HT-29 (cell line): ENCODE results near the gene FAM124A. TPM values are rescaled to one million over a fixed set of nuclear protein-coding genes. Genes with fewer than 3 reads are reported as not detected.

ENCODE experiments used
- DNase-seq: peaks from one replicate; pipeline ENCODE4 v3.0.0-alpha.2; 2015; ENCODE audit warnings: low spot score
- total RNA-seq: library from RNA; depleted of rRNA; stranded (reverse); fragments of >200 nt; shearing (Covaris generic); gene quantifications from 2 replicates; pipeline ENCODE4 v1.2.3, GENCODE V29; 2014

The FAM124A gene
- total RNA-seq, 1 experiment from 2014 or later, result not detected

DNA sequence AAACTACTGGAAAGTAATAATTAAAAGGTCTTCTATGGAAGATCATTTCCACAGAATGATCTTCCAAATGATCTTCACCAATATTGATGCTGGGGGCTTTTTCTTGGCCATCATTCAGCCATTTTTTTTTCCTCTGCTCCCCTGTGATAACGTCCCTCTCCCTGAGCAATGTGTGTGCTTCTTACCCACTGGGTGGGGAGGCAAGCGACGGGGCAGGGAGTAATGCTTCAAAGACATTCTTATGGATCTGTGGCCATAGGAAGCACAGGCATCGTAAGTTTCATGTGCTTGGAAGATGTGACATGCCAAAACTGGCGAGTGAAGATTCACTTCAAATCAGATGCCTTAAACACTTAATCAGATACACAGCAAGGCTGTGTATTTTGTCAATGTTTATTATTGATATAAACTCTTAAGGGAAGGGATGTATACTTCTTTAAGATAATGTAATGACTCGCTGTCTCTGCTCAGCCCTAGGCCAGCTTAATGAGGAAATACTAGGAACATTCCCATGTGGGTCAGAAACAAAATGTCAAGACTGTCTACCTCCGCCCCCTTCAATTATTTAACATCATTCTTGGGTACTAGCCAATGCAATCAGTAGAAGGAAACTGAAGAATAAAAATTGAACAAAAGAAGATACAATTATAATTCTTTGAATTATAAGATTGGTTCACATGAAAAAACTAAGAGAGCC, 83.2 kb downstream of the FAM124A start:
- no peak for DNase-seq

DNA sequence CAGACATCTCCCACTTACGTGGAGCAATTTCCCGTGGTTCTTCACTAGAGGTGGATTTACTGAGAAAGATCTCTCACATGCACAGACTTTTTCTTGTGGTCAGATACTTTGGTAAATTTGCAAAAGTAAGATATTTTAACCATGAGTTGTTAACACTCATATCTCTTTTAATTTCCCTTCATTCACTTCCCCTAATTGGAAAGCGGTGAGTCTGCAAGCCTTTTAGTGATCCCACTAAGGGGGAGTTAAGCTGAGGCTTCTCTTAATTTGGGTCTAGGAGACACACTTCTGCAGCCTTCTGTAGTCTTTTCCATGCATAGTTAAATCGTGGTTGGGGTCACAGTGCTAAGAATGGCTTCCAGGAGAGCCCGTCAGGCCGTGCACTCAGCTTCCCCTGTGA, 86.6 kb downstream of the FAM124A start:
- no peak for DNase-seq

DNA sequence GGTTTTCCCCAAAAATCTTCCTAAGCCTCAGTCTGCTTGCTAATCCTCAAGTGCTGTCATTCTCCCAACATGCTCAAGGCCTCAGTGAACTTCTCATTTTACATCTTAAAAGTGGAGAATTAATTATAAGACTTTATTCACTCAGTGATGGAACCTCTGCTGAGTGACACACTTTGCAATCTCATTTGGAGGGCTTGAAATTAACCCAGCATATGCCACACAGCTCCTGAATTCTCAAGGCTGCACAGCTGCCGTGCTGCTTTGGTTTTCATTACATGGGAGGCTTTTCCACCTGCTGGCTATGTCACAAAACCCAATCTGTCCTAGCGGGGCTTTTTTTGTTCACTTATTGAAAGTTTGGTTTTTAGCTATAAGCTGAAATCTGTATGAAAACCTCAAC, 89.0 kb downstream of the FAM124A start:
- no peak for DNase-seq

DNA sequence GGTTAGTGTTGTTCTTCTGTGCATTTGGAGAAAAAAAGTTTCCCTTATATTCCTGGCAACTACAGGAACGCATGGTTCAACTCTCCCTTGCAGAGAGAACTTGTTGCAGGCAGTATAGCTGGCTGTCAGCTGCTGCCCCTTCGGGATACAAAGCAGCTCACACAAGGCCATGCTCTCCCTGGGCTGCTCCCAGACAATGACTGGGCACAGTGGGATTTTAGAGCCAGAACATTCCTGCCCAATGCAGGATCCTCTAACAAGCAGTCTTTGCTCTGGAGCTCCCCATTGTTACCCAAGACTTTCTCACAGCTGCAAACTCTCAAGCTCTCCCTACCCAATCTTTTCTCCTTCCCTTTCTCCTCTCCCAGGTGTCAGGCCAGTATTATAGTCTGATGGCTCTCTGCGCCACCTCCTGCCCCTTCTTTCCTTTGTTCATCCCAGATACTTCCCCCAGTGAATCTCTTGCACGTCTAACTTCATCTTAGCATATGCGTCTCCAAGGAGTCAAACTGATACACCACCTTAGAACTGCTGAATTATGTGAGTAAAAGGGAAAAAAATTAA, 89.8 kb downstream of the FAM124A start:
- DNase-seq, result no peak

DNA sequence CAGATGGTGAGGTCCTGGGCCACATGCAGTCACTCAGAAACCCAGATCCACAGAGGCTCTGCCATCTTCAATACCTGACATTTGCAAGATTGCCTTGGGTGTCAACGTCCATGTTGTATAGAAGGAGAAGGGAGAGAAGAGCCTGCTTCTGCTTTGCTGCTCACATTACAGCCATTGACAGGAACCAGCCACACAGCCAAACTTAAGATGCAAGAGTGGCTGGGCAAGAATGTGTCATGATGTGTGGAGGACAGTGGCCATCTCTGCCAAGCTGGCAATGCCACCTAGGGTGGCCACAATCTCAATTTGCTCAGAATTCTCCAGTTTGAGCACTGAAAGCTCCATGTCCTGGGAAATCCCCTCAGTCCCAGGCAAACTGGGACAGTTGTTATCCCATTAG, 91.4 kb downstream of the FAM124A start:
- DNase-seq, result no peak

DNA sequence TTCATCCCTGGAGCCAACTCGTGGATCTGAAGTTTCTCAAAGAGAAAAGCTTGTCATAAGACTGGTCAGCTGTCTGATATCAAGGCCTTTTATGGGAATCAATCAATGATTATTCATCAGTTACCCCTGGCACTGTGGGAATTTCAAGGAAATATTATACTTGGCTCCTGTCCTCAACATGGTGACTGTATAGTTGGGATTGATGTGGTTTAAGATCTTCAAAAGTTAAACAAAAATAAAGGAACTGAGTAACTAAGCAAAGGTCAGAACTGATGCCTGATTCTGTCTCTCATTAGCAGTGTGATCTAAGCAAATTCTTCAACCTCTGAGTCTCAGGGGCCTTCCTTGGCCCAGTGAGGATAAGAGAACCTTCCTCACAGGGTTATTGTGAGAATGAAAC, 95.1 kb downstream of the FAM124A start:
- no peak for DNase-seq

DNA sequence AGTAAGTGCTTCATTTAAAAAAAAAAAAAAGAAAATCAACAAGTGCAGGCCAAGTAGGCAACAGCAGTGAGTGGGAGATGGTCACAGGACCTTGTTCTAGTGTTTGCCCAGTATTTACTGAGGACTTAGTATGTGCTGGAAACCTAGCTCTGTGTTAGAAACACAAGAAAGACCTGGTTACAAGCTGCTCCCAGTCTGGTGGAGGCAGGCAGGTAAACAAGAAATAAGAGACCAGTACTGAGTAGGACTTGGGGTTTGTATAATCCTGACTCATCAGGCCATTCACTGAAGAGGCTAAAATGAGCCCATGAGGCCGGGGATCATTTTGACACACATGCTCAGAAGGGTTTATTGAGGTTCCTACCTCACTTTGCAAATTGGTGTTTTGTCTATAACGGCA, 95.8 kb downstream of the FAM124A start:
- no peak for DNase-seq

DNA sequence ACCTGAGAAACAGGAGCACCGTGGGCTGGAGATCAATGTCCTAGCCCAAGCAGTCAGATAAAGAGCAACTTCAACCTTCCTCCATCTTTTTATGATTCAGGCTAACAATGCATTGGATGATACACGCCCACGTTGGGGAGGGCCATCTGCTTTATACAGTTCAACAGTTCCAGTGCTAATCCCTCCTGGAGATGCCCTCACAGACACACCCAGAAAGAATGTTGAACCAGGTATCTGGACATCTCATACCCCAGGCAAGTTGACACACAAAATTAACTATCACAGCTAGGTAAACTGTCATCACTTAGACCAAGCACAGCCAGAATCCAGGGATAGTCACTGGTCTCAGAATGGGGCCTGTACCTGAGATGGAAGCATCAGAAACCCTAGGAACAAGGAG, 96.7 kb downstream of the FAM124A start:
- DNase-seq, result no peak

DNA sequence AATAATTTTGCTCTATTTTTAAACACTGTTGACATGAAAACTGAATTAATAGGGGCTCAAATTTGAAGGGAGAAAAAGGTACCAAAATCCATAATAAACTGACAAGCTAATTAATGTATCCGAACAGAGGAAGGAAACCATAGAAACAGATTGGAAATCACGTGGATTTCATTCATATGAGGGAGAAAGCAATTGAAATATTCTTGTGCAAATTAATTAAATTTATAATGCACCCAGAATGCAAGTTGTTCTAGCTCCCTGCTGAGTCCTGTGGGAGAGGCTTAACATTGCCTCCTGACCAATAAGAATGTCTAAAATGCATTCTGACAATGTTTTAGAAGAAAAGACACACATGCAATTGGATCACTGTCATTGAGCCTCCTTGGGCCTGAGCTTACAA, 99.6 kb downstream of the FAM124A start:
- no peak for DNase-seq

DNA sequence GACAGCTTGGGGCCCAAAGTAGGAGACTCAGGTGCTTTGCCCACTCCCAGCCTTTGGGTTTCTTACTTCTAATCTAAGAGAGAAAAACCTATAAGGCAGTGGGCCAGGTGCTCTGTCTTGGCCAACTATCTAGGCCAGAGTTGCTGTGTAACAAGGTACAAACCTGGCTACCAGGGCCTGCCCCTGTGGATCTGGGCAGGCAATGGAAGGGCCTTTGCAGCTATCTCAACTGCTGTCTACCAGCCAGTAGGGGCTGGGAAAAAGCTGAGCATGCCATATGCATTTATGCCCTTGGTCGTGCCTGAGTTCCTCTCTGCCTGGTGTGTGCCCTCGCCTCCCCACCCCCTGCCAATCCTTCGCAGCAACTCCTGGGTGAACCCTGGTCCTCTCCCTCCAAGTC, 100.6 kb downstream of the FAM124A start:
- DNase-seq, result no peak

DNA sequence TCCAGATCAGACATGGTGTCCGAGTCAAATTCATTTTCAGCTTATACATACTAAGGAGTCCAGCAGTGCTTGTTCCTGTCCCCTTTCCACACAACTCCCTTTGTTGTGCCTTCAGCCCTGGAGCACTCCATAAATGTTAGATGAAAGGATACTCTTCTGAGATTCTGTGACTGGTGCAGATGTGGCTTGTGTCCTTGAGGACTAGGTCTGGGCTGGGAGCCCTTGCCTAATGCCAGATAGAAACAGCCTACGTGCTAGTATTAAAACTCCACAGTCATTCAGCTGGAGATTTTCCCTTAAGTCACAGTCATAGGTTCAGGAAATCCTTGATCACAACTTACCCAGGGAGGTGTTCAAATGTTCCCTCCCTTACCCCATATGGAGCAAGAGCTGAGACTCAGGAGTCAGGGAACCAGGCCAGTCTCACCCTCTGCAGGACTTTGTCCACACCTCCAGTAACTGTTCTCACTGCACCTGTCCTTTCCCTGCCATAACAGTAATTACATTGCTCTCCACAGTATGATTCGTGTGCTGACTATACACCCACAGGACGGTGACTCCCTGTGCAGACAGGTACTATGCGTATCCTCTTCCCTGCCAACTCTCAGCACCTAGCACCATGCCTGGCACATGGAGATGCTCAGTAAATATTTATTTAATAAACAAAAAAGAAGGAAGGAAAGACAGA, 101.8 kb downstream of the FAM124A start:
- no peak for DNase-seq

DNA sequence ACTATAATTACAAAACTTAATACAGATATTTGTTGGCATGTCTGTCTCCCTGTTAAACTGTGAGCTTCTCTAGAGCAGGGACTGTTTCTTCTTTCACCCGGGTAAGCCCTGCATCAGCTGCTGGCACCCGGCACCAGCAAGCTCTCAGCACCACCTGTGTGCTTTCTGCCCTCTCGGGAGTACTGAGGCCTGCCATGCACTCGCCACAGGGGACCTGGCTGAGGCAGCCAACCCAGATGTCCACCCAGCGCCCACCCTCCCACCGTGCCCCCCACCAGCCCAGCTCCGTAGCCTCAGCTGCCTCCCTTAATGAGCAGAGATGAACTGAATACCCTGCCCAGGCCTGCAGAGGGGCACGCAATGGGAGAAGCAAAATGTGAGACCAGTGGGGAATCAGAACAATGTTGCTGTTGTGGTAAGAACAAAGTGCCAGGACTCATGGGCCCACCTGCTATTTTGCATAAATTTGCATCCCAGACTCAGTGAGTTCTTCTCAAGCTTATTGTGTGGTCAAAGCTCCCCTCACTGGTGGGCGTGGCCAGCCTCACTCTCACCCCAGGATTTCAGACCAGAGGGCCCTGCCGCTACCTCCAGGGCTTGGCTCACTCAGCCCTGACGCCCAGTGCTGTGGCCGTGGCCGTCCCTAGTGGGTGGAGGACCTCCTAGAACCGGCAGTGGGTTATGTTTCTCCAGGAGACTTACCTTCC, 102.7 kb downstream of the FAM124A start:
- DNase-seq, result no peak

DNA sequence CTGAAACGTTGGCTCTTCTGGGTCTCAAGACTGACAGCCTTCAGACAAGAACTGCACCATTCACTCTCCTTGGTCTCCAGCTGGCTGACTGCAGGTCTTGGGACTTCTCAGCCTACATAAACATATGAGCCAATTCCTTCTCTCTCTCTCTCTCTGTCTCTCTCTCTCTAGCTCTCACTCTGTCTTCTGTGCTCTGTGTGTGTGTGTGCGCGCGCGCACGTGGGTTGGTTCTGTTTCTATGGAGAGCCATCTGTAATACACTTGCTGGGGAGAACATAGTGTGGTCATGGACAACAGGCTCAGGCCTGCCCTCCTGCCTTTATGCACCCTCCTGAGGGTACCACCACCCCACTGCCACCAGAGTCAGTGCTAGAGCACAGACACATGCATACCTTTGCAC, 103.6 kb downstream of the FAM124A start:
- no peak for DNase-seq

DNA sequence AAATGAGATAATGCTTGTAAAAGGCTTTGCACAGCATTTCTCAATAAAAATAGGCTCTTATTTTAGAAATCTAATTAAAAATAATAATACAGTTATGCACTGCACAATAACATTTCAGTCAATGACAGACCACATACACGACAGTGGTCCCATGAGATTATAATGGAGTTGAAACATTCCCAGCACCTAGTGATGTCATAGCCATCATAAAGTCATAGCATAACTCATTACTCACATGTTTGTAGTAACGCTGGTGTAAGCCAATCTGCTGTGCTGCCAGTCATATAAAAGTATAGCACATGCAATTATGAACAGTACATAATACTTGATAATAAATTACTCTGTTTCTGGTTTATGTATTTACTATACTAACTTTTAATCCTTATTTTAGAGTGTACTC, 104.6 kb downstream of the FAM124A start:
- no peak for DNase-seq

DNA sequence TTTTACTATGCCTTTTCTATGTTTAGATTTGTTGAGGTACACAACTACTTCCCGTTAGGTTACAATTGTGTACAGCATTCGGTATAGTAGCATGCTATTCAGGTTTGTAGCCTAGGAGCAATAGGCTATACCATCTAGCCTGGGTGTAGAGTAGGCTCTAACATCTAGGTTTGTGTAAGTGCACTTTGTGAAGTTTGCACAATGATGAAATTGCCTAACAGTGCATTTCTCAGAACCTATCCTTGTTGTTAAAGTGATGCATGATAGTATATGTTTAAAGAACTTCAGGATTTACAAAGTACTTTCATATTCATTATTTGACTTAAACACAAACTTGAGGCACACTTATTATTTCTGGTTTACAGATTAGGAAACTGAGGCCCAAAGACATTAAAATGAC, 105.8 kb downstream of the FAM124A start:
- DNase-seq, result no peak

DNA sequence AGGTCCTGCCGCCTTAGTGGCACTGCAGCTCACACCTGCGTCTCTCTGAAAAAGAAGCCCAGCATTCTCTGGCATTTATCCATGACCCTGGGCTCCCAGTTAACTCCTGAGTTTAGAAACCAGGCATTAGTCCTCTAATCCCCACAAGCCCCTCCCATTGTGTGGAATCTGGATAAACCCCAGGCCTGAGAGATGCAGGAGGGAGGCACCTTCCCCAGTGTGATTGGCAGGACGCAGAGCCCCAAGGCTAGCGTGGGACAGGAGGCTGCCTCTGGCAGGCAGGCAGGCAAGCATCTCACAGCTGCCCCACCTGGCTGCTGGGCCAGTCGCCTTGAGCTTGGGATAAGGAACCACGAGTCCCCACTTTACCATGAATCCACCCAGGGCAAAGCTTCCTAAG, 106.3 kb downstream of the FAM124A start:
- no peak for DNase-seq

DNA sequence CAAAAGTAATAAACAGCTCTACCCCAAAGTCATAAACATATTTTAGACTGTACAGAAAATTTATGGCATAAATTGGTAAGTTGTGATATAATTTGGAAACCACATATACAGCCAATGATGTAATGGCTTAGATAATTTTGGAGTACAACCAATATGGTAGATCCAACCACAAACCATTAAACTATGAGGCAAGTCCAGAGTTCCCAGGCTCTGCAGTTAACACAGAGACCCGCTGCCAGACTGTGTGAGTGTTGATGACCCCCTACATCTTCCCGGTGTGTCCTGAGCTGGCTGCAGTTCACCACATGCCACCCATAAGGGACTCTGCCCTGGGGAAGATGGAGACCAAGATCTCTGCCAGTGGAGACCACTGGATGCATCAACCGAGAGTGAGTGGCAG, 107.4 kb downstream of the FAM124A start:
- DNase-seq, result no peak

DNA sequence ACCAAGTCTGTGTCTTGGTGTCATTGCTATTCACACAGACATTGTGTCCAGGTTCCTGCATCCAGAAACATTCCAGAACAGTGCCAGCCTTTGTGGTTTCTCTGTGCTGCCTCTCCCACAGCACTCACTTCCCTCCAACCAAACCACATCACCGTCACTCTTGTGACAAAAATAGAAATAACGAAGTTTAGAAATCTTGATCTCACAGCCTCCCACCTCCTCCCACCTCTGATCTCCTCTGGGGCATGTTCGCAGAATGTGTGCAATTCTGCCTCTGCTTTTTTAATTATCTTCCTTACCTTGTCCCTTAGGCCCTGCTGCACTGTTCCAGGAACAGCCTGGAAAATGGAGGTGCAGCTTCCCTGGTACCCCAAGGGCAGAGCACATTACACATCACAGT, 108.6 kb downstream of the FAM124A start:
- DNase-seq, result no peak

DNA sequence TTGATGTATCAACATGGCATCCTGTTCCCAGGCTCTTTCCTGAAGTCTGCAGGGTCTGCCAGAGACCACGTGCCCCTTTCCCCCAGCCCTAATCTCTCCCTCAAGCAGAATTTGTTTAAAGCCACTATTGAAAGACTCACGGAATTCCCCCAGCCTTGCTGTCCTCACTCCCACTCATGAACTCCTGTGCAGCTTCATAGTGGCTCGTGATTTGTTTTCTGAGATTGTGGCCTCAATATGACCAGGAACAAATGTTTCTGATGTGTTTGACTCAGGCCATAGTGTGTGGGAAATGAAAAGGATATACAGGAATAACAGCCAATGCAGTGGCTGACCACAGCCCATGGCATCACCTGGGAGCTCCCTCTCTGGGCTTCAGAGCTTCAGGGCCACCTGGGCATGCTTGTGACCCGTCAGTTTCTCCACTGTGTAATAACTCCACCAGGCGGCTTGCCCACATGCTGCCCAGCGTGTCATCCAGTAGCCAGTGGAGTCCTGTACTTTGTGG, 109.2 kb downstream of the FAM124A start:
- DNase-seq, result no peak

DNA sequence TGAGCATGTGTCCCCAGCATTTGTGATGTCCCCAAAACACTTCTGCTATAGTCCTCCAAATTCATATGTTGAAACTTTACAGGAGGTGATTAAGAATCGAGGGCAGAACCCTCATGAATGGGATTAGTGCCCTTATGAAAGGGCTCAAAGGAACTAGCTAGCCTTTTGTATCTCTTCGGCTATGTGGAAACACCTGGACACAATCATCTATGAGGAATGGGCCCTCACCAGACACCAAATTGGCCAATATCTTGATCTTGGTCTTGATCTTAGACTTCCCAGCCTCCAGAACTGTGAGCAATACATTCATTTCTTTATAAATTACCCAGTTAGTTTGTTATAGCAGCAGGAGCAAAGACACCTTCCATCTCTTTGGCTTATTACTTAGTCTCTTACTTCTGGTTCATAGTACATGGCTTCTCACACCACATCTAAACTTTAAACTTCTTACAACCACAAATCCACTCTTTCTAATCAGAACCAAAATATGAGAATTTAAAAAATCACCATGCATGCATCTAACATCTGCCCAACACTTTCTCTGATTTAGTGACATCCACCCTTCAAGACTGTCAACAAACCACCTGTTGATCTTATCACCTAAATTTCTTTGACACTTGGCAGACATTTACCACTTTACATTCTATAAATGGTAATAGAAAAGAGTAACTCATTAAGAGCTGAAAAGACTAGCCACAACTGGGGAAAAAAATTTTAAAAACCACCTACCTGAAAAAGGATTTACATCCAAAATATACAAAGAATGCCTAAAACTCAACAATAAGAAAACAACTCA, 110.6 kb downstream of the FAM124A start:
- no peak for DNase-seq

DNA sequence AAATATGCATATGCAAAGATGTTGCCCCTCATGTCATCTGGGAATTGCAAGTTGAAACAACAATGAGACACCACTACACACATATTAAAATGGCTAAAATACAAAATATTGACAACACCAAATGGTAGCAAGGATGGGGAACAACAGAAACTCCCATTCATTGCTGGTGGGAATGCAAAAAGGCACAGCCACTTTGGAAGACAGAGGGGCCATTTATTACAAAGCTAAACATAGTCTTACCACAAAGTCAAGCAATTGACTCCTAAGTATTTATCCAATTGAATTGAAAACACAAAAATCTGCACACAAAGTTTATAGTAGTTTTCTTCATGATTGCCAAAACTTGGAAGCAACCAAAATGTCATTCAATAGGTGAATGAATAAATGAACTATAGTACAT, 111.2 kb downstream of the FAM124A start:
- no peak for DNase-seq

DNA sequence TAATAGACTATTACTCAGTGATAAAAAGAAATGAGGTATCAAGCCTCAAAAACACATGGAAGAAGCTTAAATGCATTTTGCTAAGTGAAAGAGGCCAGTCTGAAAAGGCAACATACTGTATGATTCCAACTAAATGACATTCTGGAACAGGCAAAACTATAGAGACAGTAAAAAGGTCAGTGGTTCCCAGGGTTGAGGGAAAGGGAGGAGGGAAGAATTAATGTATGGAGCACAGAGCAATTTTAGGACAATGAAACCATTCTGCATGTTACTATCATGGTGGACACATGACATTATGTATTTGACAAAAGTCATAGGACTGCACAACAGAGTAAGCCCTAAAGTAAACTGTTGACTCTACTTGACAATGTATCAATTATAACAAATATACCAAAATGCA, 111.6 kb downstream of the FAM124A start:
- DNase-seq, result no peak
